PFSK-1 (cell line): ENCODE results near the gene WNT3A.

ENCODE experiments used
- FOXP2 ChIP-seq: optimal IDR thresholded peaks from 2 replicates; pipeline ENCODE3; 2011; ENCODE audit warnings: borderline replicate concordance, control low read depth, inconsistent platforms; ENCODE audit not compliant: insufficient read depth; ENCODE audit errors: extremely low read length, extremely low read depth
- POLR2AphosphoS5 ChIP-seq: IDR thresholded peaks from 2 replicates; pipeline ENCODE4 v1.6.1; 2012; ENCODE audit warnings: low read depth, mild to moderate bottlenecking, control low read depth, low read length, moderate library complexity
- REST ChIP-seq, 2 experiments: IDR thresholded peaks; 2 replicates each; pipeline versions ENCODE4 v1.6.1 to v1.8.0; 2011 to 2012; ENCODE audit warnings: low read depth in 2 of 2, low read length in 2 of 2, control low read depth in 1 of 2, inconsistent platforms in 1 of 2, mild to moderate bottlenecking in 1 of 2, moderate library complexity in 1 of 2; ENCODE audit not compliant: insufficient read depth in 1 of 2
- SIN3A ChIP-seq: IDR thresholded peaks from 2 replicates; pipeline ENCODE4 v1.6.1; 2012; ENCODE audit warnings: mild to moderate bottlenecking, low read length, moderate library complexity, borderline replicate concordance; ENCODE audit not compliant: insufficient read depth
- TAF1 ChIP-seq: IDR thresholded peaks from 2 replicates; pipeline ENCODE4 v1.6.1; 2012; ENCODE audit warnings: low read length, control low read depth, borderline replicate concordance; ENCODE audit not compliant: insufficient read depth

Gene WNT3A

GRCh38 chr1:228079601-228080263, 72.9 kb downstream of the WNT3A start:
- no peak for TF ChIP-seq TAF1
- no peak for TF ChIP-seq FOXP2
- TF ChIP-seq REST (IDR thresholded peaks at IDR 0.05; ENCODE audit: insufficient read depth in 1 of 2, low read depth in 2 of 2, low read length in 2 of 2): no peak
- no peak for TF ChIP-seq POLR2AphosphoS5
- TF ChIP-seq SIN3A: no peak

GRCh38 chr1:228081144-228081543, 74.3 kb downstream of the WNT3A start:
- TF ChIP-seq TAF1 (no peak), POLR2AphosphoS5 (no peak), SIN3A (no peak), FOXP2 (no peak), REST (IDR thresholded peaks at IDR 0.05; ENCODE audit: insufficient read depth in 1 of 2, low read depth in 2 of 2, low read length in 2 of 2) (no peak)

- TF ChIP-seq FOXP2 (no peak), POLR2AphosphoS5 (no peak), SIN3A (no peak), REST (IDR thresholded peaks at IDR 0.05; ENCODE audit: insufficient read depth in 1 of 2, low read depth in 2 of 2, low read length in 2 of 2) (no peak), TAF1 (no peak)
Measured at GRCh38 chr1:228081578-228082213, 74.9 kb downstream of the WNT3A start.

- TF ChIP-seq TAF1 (peak; percentile 91; the same call in 1 of the 2 replicates), REST (IDR thresholded peaks at IDR 0.05; ENCODE audit: insufficient read depth in 1 of 2, low read depth in 2 of 2, low read length in 2 of 2) (peak; percentile 37 to 43; a peak in 1 of 4 replicates), POLR2AphosphoS5 (peak; percentile 91), SIN3A (no peak), FOXP2 (no peak)
Measured at GRCh38 chr1:228082214-228082917, 75.6 kb downstream of the WNT3A start, which contains the start of gene ARF1. ARF1 (plus strand) TSS chr1:228082708; CDS start chr1:228097115, 14,407 bp downstream.
